ENCODE measurements around the gene CDH4.
"Not testable (repeated sequence)": the region's sequence is repeated elsewhere in the genome, so short reads cannot be mapped to it uniquely, and the experiment has no call there.

Gene CDH4

DNA sequence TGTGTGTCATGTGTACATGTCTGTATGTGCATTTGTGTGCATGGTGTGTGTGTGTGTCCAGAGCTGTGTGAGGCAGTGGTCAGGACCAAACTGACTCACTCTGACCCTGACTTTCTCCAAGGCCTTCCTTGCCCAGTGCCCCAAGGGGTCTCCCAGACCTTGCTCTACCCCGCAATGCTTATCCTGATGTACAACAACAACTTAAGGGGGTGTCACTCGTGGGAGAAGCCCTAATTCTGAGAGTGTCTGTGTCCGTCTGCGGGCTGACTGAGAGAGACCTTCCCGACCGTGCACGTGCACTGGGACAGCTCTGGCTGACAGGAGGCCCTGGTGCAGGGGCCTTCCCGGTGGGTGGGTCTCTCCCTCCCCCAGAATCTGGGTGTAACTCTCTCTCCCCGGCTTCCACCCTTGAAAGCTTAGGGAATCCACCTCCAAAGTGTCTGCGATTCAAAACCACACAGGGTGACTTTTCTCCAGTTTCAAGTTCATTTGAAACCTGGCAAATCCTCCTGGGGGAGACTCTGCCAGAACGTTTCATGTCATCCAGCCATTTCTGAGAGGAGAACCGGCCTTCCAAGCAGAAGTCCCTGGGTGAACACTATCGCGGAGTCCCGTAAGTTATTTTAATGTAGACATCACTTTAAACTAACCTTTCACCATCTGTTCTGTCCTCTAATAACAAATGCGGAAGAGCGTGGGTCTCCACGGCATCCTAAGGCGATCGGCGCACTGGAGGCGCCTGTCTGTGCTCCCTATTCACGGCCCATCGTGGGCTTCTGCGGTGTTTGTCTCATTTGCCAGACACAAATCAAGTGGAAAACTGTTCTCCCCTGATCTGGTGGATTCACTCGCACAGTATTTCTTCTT lies 588.1 kb downstream of the CDH4 start:
- no peak for DNase-seq

DNA sequence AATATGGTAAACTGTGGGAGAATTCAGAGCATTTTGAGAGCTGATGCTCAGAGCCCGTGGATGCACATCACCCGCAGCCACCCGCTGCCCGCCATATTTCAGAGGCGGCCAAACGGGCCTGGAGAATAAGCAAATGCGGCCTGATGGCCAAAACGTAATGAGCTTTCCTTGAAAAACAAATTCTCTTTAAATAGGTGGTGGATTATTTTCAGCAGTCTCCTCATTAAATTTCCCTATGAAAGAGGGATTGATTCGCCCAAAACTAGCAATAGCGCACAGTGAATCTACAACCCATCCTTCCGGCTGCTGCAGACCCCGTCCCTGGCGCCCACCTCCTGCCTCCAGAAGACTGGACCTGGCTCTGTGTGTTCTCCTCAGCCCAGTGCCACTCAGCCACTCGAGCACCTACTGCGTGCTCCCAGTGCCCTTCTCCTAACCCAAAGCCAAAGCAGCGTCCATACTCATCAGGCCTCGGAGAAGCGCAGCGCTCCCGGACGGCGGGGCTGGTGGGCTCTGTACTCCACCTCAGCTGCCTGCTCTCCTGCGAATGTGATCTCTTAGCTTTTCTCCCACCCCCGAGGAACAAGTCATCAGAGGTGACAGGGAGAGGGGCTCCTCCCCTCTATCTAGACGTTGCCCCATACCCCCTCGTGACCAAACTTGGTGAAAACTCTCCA lies 588.9 kb downstream of the CDH4 start:
- DNase-seq = no peak

DNA sequence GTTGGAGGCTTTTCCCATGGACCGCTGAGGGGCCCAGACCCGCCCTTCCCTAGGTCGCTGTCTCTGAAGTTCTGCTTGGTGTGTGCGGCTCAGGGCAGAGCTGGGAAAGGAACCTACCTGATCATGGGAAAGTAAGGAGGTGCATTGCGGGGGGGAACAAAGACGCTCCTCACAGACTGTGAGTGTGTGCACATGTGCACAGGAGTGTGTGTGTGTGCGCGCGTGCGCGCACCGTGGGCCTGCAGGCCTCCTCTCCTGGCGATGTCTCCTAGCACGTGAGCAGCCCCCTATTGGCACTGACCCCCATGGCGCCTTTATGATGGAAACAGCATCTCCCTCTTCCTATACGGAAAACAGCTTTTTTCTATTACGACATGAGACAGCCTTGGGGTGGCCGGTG lies 589.5 kb downstream of the CDH4 start:
- DNase-seq = no peak

DNA sequence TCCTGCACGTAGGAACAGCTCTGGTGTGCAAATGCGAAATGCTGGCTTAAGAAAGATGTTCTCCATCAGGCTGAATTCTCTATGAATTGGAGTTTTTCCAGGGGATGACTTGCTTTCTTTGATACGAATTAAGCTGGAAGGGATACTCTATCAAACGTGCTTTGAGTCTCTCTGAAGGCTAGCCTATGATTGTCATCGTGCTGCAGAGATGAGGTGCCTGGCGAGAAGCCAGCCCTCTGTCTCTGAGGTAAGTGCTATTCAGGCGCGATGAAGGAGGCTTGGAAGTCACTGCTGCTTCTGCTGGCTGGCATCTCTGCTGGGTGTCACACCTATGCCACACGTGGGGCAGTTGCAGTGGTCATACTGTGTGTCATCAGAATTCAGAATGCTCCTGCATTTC lies 589.9 kb downstream of the CDH4 start:
- DNase-seq = no peak

DNA sequence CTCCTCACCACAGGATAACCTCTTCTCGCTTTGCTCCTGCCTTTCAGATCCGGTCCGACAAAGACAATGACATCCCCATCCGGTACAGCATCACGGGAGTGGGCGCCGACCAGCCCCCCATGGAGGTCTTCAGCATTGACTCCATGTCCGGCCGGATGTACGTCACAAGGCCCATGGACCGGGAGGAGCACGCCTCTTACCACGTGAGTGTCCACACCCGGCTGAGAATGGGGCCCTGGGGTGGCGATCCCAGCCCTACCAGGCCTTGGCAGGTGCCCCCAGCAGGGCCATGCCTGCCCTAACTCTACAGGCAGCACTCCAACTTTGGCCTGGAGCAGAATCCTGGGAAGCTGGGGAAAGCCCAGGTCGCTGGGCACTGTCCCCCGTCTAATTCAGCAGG lies 592.6 kb downstream of the CDH4 start:
- DNase-seq = no peak

DNA sequence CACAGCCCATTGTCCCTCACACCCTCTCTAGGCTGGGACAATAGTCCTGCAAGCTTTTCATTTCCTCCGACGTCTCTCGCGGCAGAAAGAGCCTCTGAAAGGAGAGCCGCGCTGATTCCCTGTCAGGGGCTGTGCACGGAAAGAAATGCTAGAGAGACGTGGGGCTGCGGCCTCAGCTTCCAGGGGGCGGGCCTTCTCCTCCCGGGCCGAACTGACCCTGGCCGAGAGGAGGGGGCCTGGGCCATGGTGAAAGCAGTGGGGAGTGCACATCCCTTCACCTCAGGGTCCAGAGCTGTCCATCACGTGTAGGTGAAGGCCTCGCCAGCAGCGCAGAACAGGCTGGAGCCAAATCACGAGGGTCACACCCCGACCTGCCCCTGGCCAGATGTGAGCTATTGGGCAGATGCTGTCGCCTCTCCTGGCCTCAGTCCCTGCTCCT lies 593.2 kb downstream of the CDH4 start:
- no peak for DNase-seq

DNA sequence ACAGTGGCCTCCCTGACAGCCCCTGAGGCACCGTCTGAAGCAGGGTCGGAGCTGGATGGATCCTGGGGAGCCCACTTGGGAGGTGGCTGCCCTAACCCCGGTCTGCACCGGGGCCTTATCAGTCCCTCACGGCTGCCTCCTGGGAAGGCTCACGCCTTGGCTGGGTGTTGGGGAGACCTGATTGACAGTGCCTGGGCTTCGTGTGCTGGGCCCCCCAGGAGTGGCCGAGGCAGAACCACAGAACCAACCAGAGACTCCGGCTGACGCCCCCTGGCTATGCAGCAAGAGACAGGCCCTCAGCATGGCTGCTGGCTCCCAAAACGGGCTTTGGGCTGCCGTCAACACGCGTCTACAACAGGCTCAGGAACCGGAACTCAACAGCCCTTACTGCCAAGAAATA lies 594.0 kb downstream of the CDH4 start:
- no peak for DNase-seq

DNA sequence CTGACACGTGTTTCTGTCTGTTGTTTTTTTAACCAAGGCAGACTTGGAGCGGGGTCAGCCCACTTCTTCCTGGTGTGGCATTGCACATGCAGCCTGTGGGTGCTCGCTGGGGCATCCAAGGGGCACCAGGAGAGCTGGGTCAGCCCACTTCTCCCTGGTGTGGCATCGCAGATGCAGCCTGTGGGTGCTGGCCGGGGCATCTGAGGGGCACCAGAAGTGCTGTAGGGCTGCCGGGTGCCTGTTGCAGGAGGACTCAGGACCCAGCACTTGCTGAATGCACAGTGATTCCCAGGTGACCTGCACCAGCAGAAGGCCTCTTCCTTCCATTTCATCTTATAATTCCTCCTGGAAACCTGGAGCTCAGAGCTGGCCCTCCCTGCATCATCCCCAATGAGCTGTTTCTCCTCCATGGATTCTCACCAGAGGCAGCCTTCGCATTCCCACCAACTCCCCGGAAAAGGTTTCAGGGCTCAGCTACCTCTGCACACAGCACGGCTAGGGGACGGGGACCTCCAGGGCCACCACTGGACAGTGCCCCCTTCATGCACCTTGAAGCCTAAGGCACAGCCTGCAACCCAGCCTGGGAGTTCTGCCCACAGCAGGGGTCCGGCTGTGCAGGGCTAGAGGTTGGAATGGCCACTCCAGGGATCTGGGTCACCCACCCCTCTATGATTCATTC lies 594.8 kb downstream of the CDH4 start:
- no peak for DNase-seq

DNA sequence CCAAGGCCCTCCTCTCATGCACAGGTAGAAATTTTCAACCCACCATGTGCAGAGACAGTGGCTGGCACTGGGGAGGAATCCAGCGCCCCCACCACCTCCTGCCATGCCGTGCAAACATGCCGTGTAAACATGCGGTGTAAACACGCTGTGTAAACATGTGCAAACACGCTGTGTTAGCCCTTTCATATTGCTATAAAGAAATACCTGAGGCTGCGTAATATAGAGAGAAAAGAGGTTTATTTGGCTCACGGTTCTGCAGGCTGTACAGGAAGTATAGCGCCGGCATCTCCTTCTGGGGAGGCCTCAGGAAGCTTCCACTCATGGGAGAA lies 595.3 kb downstream of the CDH4 start:
- no peak for DNase-seq

DNA sequence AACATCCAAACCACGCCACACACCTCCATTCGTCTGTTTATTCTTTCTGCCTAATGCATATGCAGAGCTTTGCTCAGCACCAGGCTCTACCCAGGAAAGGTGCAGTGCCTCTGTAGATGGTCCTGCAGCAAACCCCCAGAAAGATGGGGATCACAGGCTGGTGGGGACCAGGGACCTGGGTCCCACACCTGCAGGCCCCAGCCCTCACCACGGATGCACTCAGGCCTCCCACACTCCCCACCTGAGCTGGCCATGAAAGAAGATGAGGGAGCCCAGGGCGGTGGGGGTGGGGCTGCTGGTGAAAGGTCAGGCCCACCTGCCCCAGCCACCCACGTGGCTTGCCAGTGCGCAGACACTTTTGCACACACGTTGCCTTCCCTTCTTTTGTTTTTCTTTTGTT lies 595.9 kb downstream of the CDH4 start:
- no peak for DNase-seq

DNA sequence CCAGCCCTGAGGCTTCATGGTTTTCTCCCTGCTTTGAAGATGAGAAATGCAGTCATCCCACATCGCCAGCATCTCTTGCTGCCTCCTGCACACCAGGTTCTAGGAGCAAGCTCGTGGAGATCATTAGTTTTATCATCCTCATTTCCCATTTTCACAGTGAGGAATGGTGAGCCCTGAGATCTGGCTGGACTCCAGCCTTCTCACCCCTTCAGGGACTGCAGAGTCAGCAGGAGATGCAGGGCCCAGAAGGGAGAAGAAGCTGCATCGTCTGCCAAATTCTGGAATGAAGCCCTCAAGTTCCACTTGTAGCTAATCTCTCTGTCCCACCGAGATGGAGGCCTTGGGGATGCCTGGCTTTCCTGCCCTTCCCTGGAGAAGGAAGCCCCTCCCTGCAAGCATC lies 596.8 kb downstream of the CDH4 start:
- no peak for DNase-seq

DNA sequence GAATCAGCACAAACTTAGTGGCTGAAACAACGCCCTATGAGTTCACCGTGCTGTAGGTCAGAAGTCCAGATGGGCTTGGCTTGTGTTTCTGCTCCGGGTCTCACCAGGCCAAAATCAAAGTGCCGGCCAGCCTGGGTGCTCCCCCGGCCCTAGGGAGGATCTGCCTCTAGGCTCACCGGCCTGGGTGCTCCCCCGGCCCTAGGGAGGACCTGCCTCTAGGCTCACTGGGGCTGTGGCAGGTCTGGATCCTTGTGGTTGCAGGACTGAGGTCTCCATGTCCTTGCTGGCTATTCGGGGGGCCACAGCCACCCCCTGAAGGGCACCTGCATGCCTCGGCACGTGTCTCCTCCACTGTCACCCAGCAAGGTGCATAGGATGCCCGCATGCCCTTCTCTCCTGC lies 597.3 kb downstream of the CDH4 start:
- DNase-seq = no peak

DNA sequence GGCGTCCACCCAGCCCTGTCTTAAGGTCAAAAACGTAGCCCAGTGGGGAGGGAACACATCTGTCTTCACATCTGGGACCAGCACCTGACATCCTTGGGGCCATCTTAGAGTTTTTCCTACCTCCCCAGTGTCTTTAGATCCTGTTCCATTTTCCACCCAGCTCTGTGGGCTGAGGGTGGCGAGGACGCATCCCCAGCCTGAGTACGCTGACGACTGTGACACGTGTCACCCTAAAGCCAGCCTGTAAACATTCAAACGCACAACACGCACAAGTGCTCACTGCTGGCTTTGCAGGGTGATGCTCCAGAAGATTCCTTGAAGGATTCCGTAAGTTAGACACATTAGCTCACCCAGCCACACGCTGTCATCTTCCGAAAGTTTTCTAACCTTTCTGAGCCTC lies 597.8 kb downstream of the CDH4 start:
- no peak for DNase-seq

DNA sequence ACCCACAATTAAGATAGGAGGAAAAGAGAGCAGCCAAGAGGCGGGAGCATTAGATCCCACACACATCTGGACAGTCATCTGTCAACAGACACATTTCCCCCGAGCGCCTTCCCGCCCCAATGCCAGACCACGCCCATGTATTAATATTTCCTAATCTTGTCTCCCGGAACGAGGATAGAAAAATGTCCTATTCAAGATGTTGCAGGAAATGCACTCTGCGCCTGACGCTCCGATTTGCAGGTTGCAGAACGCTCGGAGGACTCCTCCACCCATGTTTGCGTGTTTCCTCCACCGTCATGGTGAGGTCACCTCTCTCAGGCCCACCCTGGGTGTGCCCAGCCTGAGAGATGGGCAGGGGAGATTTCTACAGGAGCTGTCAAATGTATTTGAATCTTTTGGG lies 598.4 kb downstream of the CDH4 start:
- DNase-seq = no peak

DNA sequence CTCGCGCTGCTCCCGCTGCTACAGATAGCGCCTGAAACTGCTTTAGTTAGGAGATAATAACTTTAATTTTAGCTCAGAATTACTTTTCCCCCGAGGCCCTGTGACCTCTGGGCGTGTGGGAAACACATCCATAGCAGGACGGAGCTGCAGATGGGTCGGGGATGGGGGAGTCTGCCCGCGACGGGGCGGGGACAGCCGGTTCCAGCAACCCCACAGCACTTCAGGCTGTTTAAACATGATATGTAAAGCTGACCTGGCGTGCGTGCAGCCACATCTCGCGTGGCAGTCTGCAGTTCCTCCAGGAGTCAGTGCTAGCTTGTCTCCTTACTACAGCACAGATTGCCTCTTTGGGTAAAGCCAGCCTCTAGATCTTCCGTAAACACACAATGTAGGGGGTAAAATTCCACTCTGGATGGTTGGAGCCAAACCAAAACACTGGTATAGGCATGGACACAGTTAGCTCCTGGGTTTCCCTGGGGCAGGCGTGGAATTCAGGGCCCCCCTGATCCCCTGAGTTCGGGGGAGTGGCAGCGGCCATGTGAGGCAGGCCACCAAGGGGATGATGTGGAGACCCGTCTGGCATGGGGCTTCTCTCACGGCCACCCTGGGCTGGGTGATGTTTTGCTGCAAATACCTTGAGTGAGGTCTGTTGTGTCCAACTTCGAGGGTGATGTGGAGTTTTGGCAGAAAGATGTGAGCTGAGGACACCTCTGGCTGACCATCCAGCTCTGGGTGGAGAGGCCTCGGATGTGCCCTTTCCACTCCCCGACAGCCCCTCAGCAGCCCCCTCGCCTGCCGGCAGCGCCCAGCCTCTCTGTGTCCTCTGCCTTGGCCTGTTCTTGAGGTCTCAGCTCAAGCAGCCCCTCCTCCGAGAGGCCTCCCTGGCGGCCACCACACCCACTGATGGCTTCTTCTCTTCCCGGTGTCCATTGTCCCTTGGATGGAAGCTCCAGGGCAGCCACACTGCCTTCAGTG lies 599.2 kb downstream of the CDH4 start:
- DNase-seq = no peak

DNA sequence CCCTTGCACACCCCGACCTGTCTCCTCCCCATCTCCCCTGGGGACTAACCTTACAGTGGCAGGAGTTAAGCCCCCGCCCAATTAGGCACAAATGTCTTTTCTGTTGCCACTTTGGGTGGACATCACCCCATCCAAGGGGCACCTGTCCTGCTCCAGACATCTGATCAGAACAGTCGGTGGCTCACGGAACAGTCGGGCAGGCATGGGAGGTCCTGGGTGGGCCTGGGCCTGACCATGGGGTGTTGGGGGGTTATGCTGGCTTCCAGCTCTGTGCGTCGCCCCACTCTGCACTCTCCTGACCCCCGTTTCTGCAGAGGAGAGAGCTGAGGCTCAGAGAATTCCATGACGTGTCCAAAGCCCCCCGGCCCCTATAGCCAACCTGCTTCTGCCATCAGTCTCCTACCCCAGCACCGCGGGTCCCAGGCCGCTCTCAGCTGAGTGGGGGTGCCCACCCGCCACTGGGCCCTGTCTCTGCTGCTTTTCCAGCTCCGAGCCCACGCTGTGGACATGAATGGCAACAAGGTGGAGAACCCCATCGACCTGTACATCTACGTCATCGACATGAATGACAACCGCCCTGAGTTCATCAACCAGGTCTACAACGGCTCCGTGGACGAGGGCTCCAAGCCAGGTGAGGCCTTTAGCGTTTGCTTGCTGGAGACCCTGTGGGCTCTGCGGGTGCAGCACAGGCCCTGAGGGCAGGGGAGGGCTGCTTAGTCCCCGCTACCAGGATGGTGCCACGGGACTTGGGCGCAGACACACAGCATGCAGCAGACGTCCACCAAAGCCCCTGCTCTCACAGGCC lies 600.4 kb downstream of the CDH4 start:
- no peak for DNase-seq

DNA sequence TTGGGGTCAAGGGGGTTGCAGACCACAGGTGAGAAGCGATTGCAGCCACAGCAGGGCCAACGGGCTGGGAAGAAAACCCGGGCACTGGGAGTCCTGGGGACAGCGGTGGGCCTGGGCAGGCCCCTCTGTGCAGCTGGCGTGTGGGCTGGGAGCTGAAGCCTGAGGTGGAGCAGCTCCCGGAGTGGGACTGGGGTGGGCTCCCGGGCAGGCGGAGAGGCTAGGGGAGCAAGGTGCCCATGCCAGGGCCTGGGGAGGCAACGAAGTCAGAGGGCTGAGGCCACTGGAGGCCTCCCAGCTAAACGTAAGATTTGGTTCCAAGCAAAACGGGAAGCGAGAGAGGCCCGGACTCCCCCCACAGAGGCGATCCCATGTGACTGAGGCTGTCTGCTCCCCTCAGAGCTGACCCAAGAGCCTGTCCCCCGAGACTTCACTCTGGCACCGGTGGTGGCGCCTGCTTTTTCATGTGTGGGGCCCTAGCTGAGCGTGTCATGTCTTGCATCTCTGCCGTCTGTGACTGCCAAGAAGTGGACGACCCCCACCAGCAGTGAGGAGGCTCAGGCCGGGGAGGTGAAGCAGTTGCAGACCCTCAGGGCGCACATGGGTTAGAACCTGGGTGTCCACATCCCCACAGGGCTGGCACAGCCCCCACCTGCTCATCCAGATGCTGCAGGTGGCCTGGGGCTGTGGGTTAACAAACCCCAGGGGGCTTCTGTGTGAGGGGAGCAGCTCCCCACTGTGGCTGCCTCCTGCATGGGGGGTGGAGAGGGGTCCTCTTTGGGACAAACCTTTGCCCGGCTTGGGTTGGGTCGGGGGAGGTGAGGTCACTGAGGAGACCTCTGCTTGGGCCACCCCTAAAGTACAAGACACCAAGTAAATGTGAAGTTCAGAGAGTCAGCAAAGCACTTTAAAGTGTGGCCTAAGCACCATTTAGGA lies 601.3 kb downstream of the CDH4 start:
- DNase-seq = no peak

DNA sequence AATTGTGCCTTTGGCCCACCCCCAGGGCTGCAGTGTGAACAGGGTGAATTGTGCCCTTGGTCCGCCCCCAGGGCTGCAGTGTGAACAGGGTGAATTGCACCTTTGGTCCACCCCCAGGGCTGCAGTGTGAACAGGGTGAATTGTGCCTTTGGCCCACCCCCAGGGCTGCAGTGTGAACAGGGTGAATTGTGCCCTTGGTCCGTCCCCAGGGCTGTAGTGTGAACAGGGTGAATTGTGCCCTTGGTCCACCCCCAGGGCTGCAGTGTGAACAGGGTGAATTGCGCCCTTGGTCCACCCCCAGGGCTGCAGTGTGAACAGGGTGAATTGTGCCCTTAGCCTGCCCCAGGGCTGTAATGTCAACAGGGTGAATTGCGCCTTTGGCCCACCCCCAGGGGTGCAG lies 602.5 kb downstream of the CDH4 start:
- not testable (repeated sequence) for DNase-seq

DNA sequence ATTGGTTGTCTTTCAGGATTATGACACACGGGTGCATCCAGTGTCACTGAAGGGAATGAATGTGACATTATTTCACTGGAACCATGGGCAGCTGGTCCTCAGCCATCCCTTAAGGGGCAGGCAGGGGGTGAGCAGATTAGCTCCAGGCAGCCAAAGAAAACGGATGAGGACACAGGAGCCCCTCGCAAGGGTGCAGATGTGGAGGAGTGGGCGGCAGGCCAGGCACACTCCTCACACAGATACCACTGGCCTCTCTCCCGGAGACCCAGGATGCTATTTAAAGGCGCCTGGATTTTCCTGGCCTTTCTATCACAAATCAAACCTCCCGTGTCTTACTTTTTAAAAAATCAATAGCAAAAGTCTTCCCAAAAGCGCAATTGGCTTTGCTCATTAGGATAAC lies 603.2 kb downstream of the CDH4 start:
- DNase-seq = no peak

DNA sequence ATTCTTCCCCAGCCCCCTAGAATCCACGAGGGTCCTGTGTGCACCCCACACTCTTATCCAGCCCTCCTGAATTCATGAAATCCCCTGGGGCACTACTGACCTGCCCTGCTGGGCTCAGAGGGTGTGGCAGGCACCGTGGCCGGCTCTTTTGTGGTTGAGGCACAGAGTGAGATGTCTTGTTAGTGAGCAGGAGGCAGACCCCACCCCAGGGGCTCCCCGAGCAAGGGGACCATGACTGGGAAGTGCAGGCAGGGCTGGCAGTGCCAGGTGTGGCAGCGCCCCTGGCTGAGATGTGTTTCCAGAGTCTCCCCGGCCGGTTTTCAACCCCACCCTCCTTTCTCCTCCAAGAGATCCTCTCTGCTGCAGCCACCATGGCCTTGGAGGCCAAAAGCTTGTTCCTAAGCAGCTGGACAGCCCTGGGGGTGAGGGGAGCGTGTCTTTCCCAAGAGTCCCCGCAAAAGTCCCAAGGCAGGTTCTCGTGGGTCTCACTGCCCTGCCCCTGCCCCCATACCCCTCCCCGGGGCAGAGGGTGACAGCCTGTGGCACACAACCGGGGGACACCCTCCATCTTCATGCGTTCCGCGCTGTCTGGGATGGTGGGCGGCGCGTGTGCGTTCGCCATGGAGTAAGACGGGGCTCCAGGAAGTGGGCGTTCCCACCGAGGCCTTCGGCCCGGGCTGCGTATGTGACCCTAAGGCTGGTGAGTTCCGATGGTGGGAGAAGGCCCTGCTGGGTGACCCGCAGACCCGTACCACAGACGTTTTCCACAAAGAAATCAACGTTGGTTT lies 604.8 kb downstream of the CDH4 start:
- DNase-seq = no peak

All from islet precursor cell (in vitro differentiated cells).